DND-41 (cell line): ENCODE data around the gene DDX17.

Source experiments
- CTCF ChIP-seq: IDR thresholded peaks from 2 replicates; pipeline ENCODE4 v1.5.1; 2012; ENCODE audit warnings: borderline replicate concordance, low read length, moderate library complexity, mild to moderate bottlenecking; ENCODE audit not compliant: poor library complexity, severe bottlenecking; ENCODE audit errors: extremely low read depth
- EZH2 ChIP-seq: IDR thresholded peaks from 3 replicates; pipeline ENCODE4 v1.6.1; 2012; ENCODE audit warnings: borderline replicate concordance, low read depth, mild to moderate bottlenecking, moderate library complexity, low read length, inconsistent platforms; ENCODE audit not compliant: severe bottlenecking

GRCh38 chr22:38456841-38457699 lies 49.0 kb downstream of the DDX17 start:
- no peak for TF ChIP-seq CTCF
- no peak for TF ChIP-seq EZH2
